NCI-H2081 treated with DMSO at 0.1 percent for 48 hours (cell line): ENCODE measurements around the gene OCA2.

Source experiments
- DNase-seq: peaks from one replicate; lab custom pipeline; 2025; lab: John Stamatoyannopoulos, UW

The OCA2 gene

GRCh38 chr15:28118531-28118930 lies 19.4 kb upstream of the OCA2 start:
- DNase-seq: no peak

GRCh38 chr15:28118083-28118482 lies 19.0 kb upstream of the OCA2 start:
- no peak for DNase-seq

- no peak for DNase-seq
Observed at GRCh38 chr15:28117432-28117990, 18.4 kb upstream of the OCA2 start.

GRCh38 chr15:28116521-28117431 lies 17.7 kb upstream of the OCA2 start:
- DNase-seq: no peak

DNA sequence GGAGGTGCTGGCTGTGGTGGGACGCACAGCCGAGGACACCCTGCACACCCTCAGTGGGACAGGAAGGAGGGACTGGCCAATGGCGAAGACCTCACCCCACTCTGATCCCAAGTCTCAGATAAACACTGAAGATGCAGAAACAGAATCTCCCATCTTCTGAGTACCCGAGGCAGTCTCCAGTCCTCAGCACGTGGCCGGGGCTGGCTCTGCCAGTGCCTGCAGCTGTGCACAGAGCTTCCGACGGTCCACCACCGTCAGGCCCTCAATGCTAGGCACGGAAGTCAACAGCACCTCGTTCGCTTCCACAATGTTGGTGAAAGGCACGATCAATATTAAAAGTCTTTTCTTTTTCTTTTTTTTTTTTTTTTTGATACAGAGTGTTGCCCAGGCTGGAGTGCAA lies 16.8 kb upstream of the OCA2 start:
- no peak for DNase-seq

- DNase-seq: no peak
Observed at GRCh38 chr15:28114721-28115622, 15.9 kb upstream of the OCA2 start.

- no peak for DNase-seq
Observed at GRCh38 chr15:28114114-28114455, 15.0 kb upstream of the OCA2 start.

GRCh38 chr15:28113394-28114113 lies 14.4 kb upstream of the OCA2 start:
- no peak for DNase-seq

DNA sequence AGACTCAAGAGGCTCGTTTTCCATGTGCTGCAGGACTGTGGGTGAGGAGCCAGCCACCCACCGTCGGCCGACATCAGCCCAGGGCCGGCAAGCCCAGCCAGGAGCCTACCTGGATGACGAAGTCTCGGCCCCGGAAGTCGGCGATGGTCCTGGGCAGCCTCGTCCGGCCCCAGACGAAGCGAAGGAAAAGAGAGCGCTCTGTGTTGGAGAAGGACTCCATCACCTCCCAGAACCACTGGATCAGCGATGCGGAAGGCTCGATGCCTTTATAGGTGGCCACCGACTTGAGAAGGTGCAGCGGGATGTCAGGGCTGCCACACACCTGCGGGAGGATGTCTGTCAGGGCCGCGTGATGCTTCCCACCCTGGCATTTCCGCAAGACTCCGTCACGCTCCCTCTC lies 13.8 kb upstream of the OCA2 start:
- DNase-seq: no peak

DNA sequence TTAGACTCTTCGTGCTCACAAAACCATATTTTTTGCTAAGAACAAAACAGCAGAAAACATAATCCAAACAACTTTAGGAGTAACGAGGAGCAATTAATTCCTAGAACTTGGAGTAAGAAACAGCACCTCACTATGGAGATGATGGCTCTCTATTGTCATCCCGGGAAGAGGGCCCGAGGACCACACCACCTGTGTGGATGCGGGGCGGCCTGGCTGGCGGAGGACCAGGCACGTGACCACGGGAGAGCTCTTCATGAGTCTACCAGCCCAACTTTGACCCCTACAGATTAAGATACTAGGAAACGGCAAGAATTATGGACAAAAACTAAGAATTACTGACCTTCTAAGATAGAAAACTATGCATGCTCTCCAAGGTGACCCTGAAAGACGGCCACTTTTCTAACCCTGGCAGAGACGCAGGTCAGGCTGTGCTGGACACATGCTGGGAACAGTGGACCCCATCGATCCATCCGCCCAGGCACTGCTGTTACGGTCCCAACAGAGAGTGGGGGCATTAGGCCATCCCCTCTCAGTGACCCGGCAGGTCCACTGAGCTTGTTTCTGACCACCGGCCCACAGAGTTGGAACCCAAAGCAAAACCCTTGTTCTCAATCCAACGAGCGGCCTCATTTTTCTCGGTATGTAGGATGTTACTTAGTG lies 13.1 kb upstream of the OCA2 start:
- no peak for DNase-seq

- no peak for DNase-seq
Observed at GRCh38 chr15:28111543-28111942, 12.4 kb upstream of the OCA2 start.

DNA sequence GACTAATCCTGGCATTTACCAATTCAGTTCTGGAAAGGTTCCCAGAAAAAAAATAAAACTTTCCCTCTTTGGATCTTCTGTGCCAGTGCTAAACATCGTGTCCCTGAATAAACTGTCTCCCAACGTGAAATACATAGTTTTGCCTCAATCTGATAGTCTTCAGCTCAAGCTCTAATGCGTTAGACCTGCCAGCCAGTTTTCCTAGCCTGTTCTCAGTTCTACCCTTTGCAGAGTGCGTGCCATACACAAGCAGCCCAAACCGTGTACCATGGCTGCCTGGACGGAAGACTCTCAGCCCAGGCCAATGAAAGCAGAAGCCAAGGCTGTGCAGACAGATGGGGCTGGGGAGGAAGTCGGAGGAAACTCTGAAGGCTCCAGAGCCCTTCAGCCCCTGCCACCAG lies 11.4 kb upstream of the OCA2 start:
- no peak for DNase-seq

DNA sequence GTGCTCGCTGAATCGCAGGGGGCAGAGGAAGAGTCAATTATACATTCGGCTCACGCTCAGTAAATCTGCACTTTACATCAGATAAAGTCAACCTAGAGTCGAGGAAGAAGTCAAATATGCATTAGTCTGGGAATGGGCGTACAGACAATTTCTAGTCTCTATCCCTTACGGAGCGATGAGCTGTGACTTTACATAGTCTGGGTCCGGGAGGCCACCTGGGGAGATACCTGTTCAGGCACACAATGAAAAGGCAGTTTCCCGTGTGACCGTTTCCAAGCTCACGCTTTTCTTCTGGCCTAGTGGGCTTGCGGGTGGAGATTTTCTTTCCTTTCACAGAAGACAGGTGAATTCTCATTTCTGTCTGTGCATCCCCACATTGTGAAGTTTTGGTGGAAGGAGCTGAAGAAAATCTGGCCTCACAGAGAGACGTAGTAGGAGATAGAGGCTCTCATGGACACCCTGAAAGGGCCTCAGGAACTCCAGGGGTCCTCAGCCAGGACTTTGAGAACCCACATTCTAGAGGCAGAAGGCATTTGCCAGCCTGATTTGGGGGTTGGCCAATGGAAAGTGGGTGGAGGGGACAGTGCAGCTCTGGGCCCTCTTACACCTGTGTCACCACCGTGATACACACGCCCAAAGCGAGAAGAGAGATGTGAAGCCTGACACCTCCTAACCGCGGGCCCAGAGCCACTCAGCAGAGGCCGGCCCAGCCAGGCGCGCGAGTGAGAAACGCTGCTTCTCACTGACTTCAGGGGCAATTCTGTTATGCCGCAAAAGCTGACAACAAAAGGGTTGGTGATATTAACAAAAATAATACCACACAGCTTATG lies 10.7 kb upstream of the OCA2 start:
- no peak for DNase-seq

- DNase-seq: no peak
Observed at GRCh38 chr15:28107904-28108275, 8.8 kb upstream of the OCA2 start.

DNA sequence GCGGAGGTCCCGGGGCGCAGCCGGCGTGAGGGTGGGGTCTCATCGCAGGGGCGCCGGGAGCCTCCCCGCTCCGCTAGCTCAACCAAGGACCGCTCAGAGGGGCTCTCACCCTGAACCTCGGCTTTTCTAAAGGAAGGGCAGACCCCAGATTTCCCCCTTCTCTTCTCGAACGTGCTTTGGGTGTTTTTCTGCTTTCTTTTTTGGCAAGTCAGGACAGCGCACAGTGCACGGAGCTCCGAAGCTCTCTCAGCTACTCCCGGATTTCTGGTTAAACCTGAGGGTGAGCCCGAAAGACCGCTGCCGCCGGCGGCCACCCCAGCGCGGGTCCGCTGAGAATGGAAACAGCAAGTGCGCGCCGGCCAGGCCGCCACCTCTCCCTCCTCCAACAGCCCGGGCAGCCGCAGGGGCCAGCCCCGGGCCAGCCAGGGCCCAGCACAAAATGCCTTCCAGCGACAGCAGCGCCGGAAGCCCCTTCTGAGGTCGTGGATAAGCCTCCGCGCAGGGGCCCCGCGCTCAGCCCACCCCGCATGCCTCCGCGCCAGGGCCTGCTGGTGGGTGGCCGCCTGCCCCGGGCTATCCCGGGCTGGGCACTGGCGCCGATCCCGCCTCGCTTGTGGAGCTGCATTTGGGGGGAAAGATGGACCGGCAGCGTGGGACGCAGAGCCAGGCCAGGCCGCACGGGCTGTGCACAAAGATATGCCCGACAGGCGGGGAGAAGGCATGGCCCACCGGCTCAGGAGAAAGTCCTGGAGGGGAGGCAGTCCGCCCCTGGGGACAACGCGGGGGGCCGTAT lies 8.2 kb upstream of the OCA2 start:
- DNase-seq: no peak

- no peak for DNase-seq
Observed at GRCh38 chr15:28106294-28107110, 7.4 kb upstream of the OCA2 start.

DNA sequence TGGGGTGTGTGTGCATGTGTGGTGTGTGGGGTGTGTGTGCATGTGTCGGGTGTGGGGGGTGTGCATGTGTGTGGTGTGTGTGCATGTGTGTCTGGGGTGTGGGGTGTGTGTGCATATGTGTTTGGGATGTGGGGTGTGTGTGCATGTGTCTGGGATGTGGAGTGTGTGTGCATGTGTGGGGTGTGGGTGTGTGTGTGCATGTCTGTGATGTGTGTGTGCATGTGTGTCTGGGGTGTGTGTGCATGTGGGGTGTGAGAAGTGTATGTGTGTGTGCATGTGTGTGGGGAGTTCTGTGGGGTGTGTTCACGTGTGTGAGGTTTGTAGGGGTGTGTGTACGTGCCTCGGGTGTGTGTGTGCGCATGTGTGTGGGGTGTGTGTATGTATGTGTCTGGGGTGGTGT lies 6.7 kb upstream of the OCA2 start:
- no peak for DNase-seq

DNA sequence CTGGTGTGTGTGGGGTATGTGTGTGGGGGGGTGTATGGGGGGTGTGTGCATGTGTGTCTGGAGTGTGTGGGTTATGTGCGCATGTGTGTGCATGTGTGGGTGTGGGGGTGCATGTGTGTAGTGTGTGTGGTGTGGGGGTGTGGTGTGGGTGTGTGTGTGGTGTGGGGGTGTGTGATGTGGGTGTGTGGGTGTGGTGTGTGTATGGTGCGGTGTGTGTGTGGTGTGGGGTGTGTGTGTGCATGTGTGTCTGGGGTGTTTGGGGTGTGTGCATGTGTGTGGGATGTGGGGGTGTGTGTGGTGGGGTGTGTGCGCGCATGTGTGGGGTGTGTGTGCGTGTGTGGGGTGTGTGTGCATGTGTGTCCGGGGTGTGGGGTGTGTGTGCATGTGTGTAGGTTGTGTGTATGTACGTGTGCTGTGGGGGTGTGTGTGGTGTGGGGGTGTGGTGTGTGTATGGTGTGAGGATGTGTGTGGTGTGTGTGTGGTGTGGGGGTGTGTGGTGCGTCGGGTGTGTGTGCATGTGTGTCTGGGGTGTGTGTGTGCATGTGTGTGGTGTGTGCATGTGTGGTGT lies 6.2 kb upstream of the OCA2 start:
- DNase-seq: no peak

DNA sequence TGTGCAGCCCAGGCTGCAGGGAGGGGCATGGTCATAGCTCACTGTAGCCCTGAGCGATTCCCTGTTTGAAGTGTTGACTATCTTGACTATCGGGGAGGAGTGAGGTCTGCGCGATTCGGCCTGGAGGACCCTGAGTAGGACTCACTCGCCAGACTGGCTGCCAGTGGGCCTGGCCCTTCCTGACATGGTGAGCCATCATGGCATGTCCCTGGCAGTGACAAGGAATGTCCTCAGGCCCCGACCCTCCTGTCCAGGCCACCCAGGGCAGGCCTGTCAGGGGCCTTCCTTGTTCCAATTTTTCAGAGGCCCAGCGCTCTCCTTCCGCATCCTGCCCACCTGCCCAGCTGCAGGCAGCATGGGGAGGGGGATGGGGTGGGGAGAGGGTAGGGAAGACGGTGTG lies 5.2 kb upstream of the OCA2 start:
- no peak for DNase-seq
